ENCODE results near the gene SYK. TPM values are rescaled to one million over a fixed set of nuclear protein-coding genes. Genes with fewer than 3 reads are reported as not detected.

SYK gene
- total RNA-seq, 2 experiments from 2014 or later: 0.11 to 0.64 TPM

GRCh38 chr9:90799271-90799852 lies 2.3 kb upstream of the SYK start:
- H3K36me3 Mint-ChIP-seq (ENCODE audit: low read depth): no peaks in the 10 kb centered on the region
- H3K4me1 Mint-ChIP-seq: peaks cover 2% of the 10 kb centered on the region
- no peak overlapping the region for H3K4me3 Mint-ChIP-seq
- H3K27ac Mint-ChIP-seq: no peak overlapping the region
- intact Hi-C loops (cut with DNase I, micrococcal nuclease): no loop called here
- ATAC-seq (no peak), DNase-seq (no peak)
- no peaks in the 10 kb centered on the region for H3K9me3 Mint-ChIP-seq (ENCODE audit: low read depth)
- H3K27me3 Mint-ChIP-seq: peaks cover 53% of the 10 kb centered on the region
- POLR2A ChIA-PET: no interaction called here
- CTCF ChIA-PET: no interaction called here

- Mint-ChIP-seq H3K4me1 (peaks cover 2% of the 10 kb centered on the region), H3K27ac (no peak overlapping the region), H3K36me3 (ENCODE audit: low read depth) (no peaks in the 10 kb centered on the region), H3K27me3 (peaks cover 60% of the 10 kb centered on the region), H3K9me3 (ENCODE audit: low read depth) (no peaks in the 10 kb centered on the region), H3K4me3 (peak overlapping the region; percentile 32)
- DNase-seq (no peak), ATAC-seq (no peak)
- ChIA-PET POLR2A (no interaction called here), CTCF (interaction anchor here (0.7 kb wide), 1 partner anchor 30 kb away, joined by 3 read pairs; no protein-coding TSS in a partner anchor)
- intact Hi-C loops (cut with DNase I, micrococcal nuclease): no loop called here
Observed at GRCh38 chr9:90801973-90802322, 329 bp downstream of the SYK start.

- ChIA-PET CTCF (no interaction called here), POLR2A (no interaction called here)
- Mint-ChIP-seq H3K9me3 (ENCODE audit: low read depth) (no peaks in the 10 kb centered on the region), H3K27me3 (peaks cover 60% of the 10 kb centered on the region), H3K27ac (no peak overlapping the region), H3K4me3 (peak overlapping the region; percentile 32), H3K36me3 (ENCODE audit: low read depth) (no peaks in the 10 kb centered on the region), H3K4me1 (peaks cover 2% of the 10 kb centered on the region)
- ATAC-seq (no peak), DNase-seq (no peak)
- intact Hi-C loops (cut with DNase I, micrococcal nuclease): no loop called here
Observed at GRCh38 chr9:90802386-90802985, 867 bp downstream of the SYK start.

- CTCF ChIA-PET: interaction anchor here (0.6 to 1.7 kb wide), 2 partner anchors 12 to 1153 kb away, joined by 3 to 4 read pairs; no protein-coding TSS in a partner anchor
- ATAC-seq: no peak
- POLR2A ChIA-PET: no interaction called here
Observed at GRCh38 chr9:90803860-90804593, 2.4 kb downstream of the SYK start.

GRCh38 chr9:90805006-90805996 lies 3.7 kb downstream of the SYK start:
- H3K27ac Mint-ChIP-seq: no peak overlapping the region
- H3K4me3 Mint-ChIP-seq: no peak overlapping the region
- ATAC-seq: no peak
- ChIA-PET POLR2A (no interaction called here), CTCF (interaction anchor here (1.7 kb wide), 1 partner anchor 11 kb away, joined by 4 read pairs; no protein-coding TSS in a partner anchor)
- no peaks in the 10 kb centered on the region for H3K9me3 Mint-ChIP-seq (ENCODE audit: low read depth)
- peaks cover 56% of the 10 kb centered on the region for H3K27me3 Mint-ChIP-seq
- intact Hi-C loops (cut with DNase I, micrococcal nuclease): no loop called here
- H3K36me3 Mint-ChIP-seq (ENCODE audit: low read depth): no peaks in the 10 kb centered on the region
- H3K4me1 Mint-ChIP-seq: peaks cover 2% of the 10 kb centered on the region
- no peak for DNase-seq

More at GRCh38 chr9:90803860-90804593, 2.4 kb downstream of the SYK start:
- Mint-ChIP-seq H3K36me3 (ENCODE audit: low read depth) (no peaks in the 10 kb centered on the region), H3K9me3 (ENCODE audit: low read depth) (no peaks in the 10 kb centered on the region), H3K27me3 (peaks cover 60% of the 10 kb centered on the region), H3K4me3 (no peak overlapping the region), H3K4me1 (peaks cover 2% of the 10 kb centered on the region), H3K27ac (no peak overlapping the region)
- no peak for DNase-seq
- intact Hi-C loops (cut with DNase I, micrococcal nuclease): no loop called here

- Mint-ChIP-seq H3K27ac (no peak overlapping the region), H3K4me3 (no peak overlapping the region), H3K36me3 (ENCODE audit: low read depth) (no peaks in the 10 kb centered on the region), H3K9me3 (ENCODE audit: low read depth) (no peaks in the 10 kb centered on the region), H3K27me3 (peaks cover 52% of the 10 kb centered on the region), H3K4me1 (peaks cover 2% of the 10 kb centered on the region)
- no peak for DNase-seq
- CTCF ChIA-PET: no interaction called here
- ATAC-seq: no peak
- POLR2A ChIA-PET: no interaction called here
- intact Hi-C loops (cut with DNase I, micrococcal nuclease): no loop called here
Observed at GRCh38 chr9:90807006-90807405, 5.4 kb downstream of the SYK start.

- ChIA-PET CTCF (interaction anchor here (0.6 kb wide), 1 partner anchor 78 kb away, joined by 3 read pairs; no protein-coding TSS in a partner anchor), POLR2A (no interaction called here)
- no peaks in the 10 kb centered on the region for H3K36me3 Mint-ChIP-seq (ENCODE audit: low read depth)
- no peak overlapping the region for H3K4me3 Mint-ChIP-seq
- H3K9me3 Mint-ChIP-seq (ENCODE audit: low read depth): no peaks in the 10 kb centered on the region
- no peak overlapping the region for H3K27ac Mint-ChIP-seq
- no peaks in the 10 kb centered on the region for H3K4me1 Mint-ChIP-seq
- H3K27me3 Mint-ChIP-seq: peaks cover 41% of the 10 kb centered on the region
- DNase-seq (no peak), ATAC-seq (no peak)
- intact Hi-C loops (cut with DNase I, micrococcal nuclease): no loop called here
Observed at GRCh38 chr9:90808398-90808797, 6.8 kb downstream of the SYK start.

GRCh38 chr9:90808890-90809685 lies 7.5 kb downstream of the SYK start:
- ATAC-seq: no peak
- H3K27ac Mint-ChIP-seq: no peak overlapping the region

GRCh38 chr9:90810691-90811090 lies 9.1 kb downstream of the SYK start:
- H3K27ac Mint-ChIP-seq: no peak overlapping the region
- H3K9me3 Mint-ChIP-seq (ENCODE audit: low read depth): no peaks in the 10 kb centered on the region
- CTCF ChIA-PET: interaction anchor here (0.8 kb wide), 1 partner anchor 785 kb away, joined by 3 read pairs; no protein-coding TSS in a partner anchor
- peaks cover 28% of the 10 kb centered on the region for H3K27me3 Mint-ChIP-seq
- no peaks in the 10 kb centered on the region for H3K36me3 Mint-ChIP-seq (ENCODE audit: low read depth)
- no peak overlapping the region for H3K4me3 Mint-ChIP-seq
- POLR2A ChIA-PET: no interaction called here
- ATAC-seq (no peak), DNase-seq (no peak)
- H3K4me1 Mint-ChIP-seq: peaks cover 9% of the 10 kb centered on the region
- intact Hi-C loops (cut with DNase I, micrococcal nuclease): no loop called here

More at GRCh38 chr9:90808890-90809685, 7.5 kb downstream of the SYK start:
- Mint-ChIP-seq H3K9me3 (ENCODE audit: low read depth) (no peaks in the 10 kb centered on the region), H3K36me3 (ENCODE audit: low read depth) (no peaks in the 10 kb centered on the region), H3K27me3 (peaks cover 39% of the 10 kb centered on the region), H3K4me3 (no peak overlapping the region), H3K4me1 (no peaks in the 10 kb centered on the region)
- ChIA-PET CTCF (interaction anchor here (0.6 to 1.0 kb wide), 3 partner anchors 17 to 78 kb away, joined by 3 read pairs; no protein-coding TSS in a partner anchor), POLR2A (no interaction called here)
- intact Hi-C loops (cut with DNase I, micrococcal nuclease): no loop called here
- DNase-seq: no peak

GRCh38 chr9:90813046-90813445 lies 11.4 kb downstream of the SYK start:
- H3K9me3 Mint-ChIP-seq (ENCODE audit: low read depth): peaks cover 2% of the 10 kb centered on the region
- ATAC-seq (no peak), DNase-seq (no peak)
- peaks cover 11% of the 10 kb centered on the region for H3K4me1 Mint-ChIP-seq
- ChIA-PET POLR2A (no interaction called here), CTCF (interaction anchor here (0.6 kb wide), 1 partner anchor 383 kb away, joined by 3 read pairs; no protein-coding TSS in a partner anchor)
- no peak overlapping the region for H3K4me3 Mint-ChIP-seq
- no peaks in the 10 kb centered on the region for H3K36me3 Mint-ChIP-seq (ENCODE audit: low read depth)
- H3K27ac Mint-ChIP-seq: no peak overlapping the region
- intact Hi-C loops (cut with DNase I, micrococcal nuclease): no loop called here
- H3K27me3 Mint-ChIP-seq: peaks cover 21% of the 10 kb centered on the region
